OCI-LY1 (cell line): Measurements from ENCODE around the gene ACTN4.

Experiments
- EZH2 ChIP-seq: fragments of 200-600 bp; sonication (generic), shearing (Covaris generic); IDR thresholded peaks from 2 replicates; pipeline ENCODE4 v1.8.0; 2017; ENCODE audit warnings: borderline replicate concordance, mixed run types, mild to moderate bottlenecking, antibody characterized with exemption, low read length, moderate library complexity, mixed read lengths
- TF ChIP-seq, protein P1 (sequence below): fragments of 200-600 bp; sonication (generic), shearing (Covaris generic); IDR thresholded peaks from 2 replicates; pipeline ENCODE4 v1.5.1; 2017; ENCODE audit warnings: mild to moderate bottlenecking, antibody characterized with exemption, low read length, moderate library complexity, mixed read lengths

DNA sequence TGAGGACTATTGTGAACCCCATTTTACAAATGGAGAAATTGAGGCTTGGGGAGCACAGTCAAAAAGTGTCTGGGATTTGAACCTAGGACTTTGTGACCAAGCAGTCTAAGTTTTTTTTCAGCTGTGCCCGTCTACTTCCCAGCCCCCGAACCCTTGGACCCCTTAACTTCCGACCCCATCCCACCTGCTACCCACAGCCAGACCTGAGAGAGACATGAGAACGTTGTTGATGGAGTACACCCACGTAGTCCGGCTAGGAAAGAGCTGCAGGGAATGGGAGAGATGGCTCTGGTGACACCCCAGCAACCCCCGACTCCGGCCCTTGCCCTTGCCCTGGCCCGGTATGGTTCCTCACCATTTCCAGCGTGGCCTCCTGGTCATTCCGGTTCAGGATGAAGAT is 47.7 kb upstream of the ACTN4 start:
- TF ChIP-seq, protein P1, sequence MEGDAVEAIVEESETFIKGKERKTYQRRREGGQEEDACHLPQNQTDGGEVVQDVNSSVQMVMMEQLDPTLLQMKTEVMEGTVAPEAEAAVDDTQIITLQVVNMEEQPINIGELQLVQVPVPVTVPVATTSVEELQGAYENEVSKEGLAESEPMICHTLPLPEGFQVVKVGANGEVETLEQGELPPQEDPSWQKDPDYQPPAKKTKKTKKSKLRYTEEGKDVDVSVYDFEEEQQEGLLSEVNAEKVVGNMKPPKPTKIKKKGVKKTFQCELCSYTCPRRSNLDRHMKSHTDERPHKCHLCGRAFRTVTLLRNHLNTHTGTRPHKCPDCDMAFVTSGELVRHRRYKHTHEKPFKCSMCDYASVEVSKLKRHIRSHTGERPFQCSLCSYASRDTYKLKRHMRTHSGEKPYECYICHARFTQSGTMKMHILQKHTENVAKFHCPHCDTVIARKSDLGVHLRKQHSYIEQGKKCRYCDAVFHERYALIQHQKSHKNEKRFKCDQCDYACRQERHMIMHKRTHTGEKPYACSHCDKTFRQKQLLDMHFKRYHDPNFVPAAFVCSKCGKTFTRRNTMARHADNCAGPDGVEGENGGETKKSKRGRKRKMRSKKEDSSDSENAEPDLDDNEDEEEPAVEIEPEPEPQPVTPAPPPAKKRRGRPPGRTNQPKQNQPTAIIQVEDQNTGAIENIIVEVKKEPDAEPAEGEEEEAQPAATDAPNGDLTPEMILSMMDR, result no peak
- no peak for TF ChIP-seq EZH2
